Endodermal cell (in vitro differentiated cells): ENCODE measurements around the gene PLAC8. TPM values are rescaled to one million over a fixed set of nuclear protein-coding genes. Genes with fewer than 3 reads are reported as not detected.

Source experiments
- DNase-seq: peaks from one replicate; pipeline ENCODE4 v3.0.0-alpha.2; 2017
- H3K27ac ChIP-seq: 2 replicates; pipeline ENCODE4 v1.5.1; 2013; ENCODE audit warnings: mild to moderate bottlenecking, low read depth, low read length, moderate library complexity
- H3K27me3 ChIP-seq: 2 replicates; pipeline ENCODE4 v1.6.1; 2013; ENCODE audit warnings: mild to moderate bottlenecking, low read length, moderate library complexity; ENCODE audit not compliant: insufficient read depth, control insufficient read depth, poor library complexity, severe bottlenecking
- H3K36me3 ChIP-seq: 2 replicates; pipeline ENCODE4 v1.7.0; 2013; ENCODE audit warnings: mild to moderate bottlenecking, low read length, moderate library complexity; ENCODE audit not compliant: control insufficient read depth, insufficient read depth
- H3K4me1 ChIP-seq: one replicate; pipeline ENCODE4 v1.7.0; 2013; ENCODE audit warnings: low read length; ENCODE audit not compliant: control insufficient read depth, insufficient read depth
- H3K4me3 ChIP-seq: 2 replicates; pipeline ENCODE4 v1.5.1; 2013; ENCODE audit warnings: mild to moderate bottlenecking, low read length, moderate library complexity
- H3K9ac ChIP-seq: 2 replicates; pipeline ENCODE4 v1.6.1; 2013; ENCODE audit warnings: mild to moderate bottlenecking, low read length, moderate library complexity; ENCODE audit not compliant: poor library complexity, severe bottlenecking; ENCODE audit errors: extremely low read depth
- H3K9me3 ChIP-seq: 2 replicates; pipeline ENCODE4 v1.6.1; 2013; ENCODE audit warnings: mild to moderate bottlenecking, low read length, moderate library complexity; ENCODE audit not compliant: control insufficient read depth
- H3K27ac Mint-ChIP-seq: 2 replicates; pipeline ENCODE4 v1.8.0; 2020; ENCODE audit warnings: mixed read lengths
- H3K27me3 Mint-ChIP-seq: 2 replicates; pipeline ENCODE4 v1.8.0; 2021; ENCODE audit warnings: mild to moderate bottlenecking, mixed read lengths; ENCODE audit not compliant: insufficient read depth
- H3K36me3 Mint-ChIP-seq: 2 replicates; pipeline ENCODE4 v1.8.0; 2020; ENCODE audit warnings: low read depth, mixed read lengths
- H3K4me1 Mint-ChIP-seq: 2 replicates; pipeline ENCODE4 v1.8.0; 2020; ENCODE audit warnings: mixed read lengths
- H3K4me3 Mint-ChIP-seq: 2 replicates; pipeline ENCODE4 v1.8.0; 2020; ENCODE audit warnings: mild to moderate bottlenecking, moderate library complexity, mixed read lengths
- H3K9me3 Mint-ChIP-seq: 2 replicates; pipeline ENCODE4 v1.8.0; 2020; ENCODE audit warnings: mild to moderate bottlenecking, mixed read lengths
- CTCF ChIP-seq: fragments of 200-600 bp; sonication (generic); conservative IDR thresholded peaks from 2 replicates; pipeline ENCODE4 v1.5.0; 2021; ENCODE audit warnings: antibody characterized with exemption, mild to moderate bottlenecking
- WGBS, 2 experiments: methylation state at CpG; one replicate each; pipeline versions ENCODE4 v1.1.5 to v1.1.7; 2013; ENCODE audit warnings: missing lambda C conversion rate in 2 of 2, mixed read lengths in 1 of 2; ENCODE audit not compliant: insufficient coverage in 1 of 2, insufficient read length in 1 of 2; 5-methylcytosine and 5-hydroxymethylcytosine counted together
- total RNA-seq, 2 donors: library from RNA; stranded (reverse); fragmentation: NEBNext Ultra II Directional in 1 of 2; extraction: Animal tissue kit (Norgen Biotek cat#: 25700) in 1 of 2; gene quantifications; 2 replicates in 1 of 2; 3 replicates in 1 of 2; pipeline ENCODE4 v1.2.1, GENCODE V29; 2021

The PLAC8 gene
- total RNA-seq, 2 donors from 2014 or later, result 1.8 to 2.6 TPM

GRCh38 chr4:83040269-83040668 lies 74.3 kb downstream of the PLAC8 start:
- Histone ChIP-seq H3K4me1 (peaks cover 7% of the 10 kb centered on the region), H3K9ac (no peak overlapping the region), H3K27me3 (no peaks in the 10 kb centered on the region), H3K27ac (no peak overlapping the region), H3K9me3 (no peaks in the 10 kb centered on the region), H3K4me3 (no peak overlapping the region), H3K36me3 (no peaks in the 10 kb centered on the region)
- no peak for DNase-seq
- Mint-ChIP-seq H3K27ac (peak overlapping the region; percentile 14), H3K4me1 (peaks cover 21% of the 10 kb centered on the region), H3K4me3 (no peak overlapping the region), H3K36me3 (peaks cover 5% of the 10 kb centered on the region), H3K27me3 (no peaks in the 10 kb centered on the region), H3K9me3 (no peaks in the 10 kb centered on the region)
- TF ChIP-seq CTCF, result peak; percentile 54
- WGBS, 2 experiments, result 73 to 95% methylated on average over 2 to 3 of the region's 3 CpGs

Other genes with a start within 250 kb of the PLAC8 start
- 100 to 1,000 TPM; 166 to 182 TPM for gene SEC31A, start 223.6 kb downstream of the PLAC8 start, total RNA-seq
- 10 to 100 TPM; 14.4 to 22.3 TPM for gene THAP9, start 214.0 kb downstream of the PLAC8 start, total RNA-seq
- gene LIN54, start 103.9 kb downstream of the PLAC8 start, total RNA-seq, result 10 to 100 TPM; 14.5 to 18.1 TPM
- 10 to 100 TPM; 34.8 to 39.4 TPM for gene COPS4, start 79.5 kb downstream of the PLAC8 start, total RNA-seq
- 10 to 100 TPM; 17.7 to 18.4 TPM for gene COQ2, start 170.1 kb upstream of the PLAC8 start, total RNA-seq
- gene HPSE, start 220.1 kb upstream of the PLAC8 start, total RNA-seq, result 1 to 10 TPM; 1.1 to 2.7 TPM